Hepatocyte (in vitro differentiated cells): ENCODE data around the gene RPUSD3. TPM values are rescaled to one million over a fixed set of nuclear protein-coding genes. Genes with fewer than 3 reads are reported as not detected.

Experiments
- DNase-seq: peaks from one replicate; pipeline ENCODE4 v3.0.0-alpha.2; 2016; ENCODE audit warnings: low spot score
- H2AFZ ChIP-seq: fragments of 200-600 bp; sonication (generic); 2 replicates; pipeline ENCODE4 v1.6.0; 2016; ENCODE audit warnings: antibody characterized with exemption, mild to moderate bottlenecking
- H3K27ac ChIP-seq: fragments of 200-600 bp; sonication (generic); 2 replicates; pipeline ENCODE4 v1.5.1; 2016; ENCODE audit warnings: mild to moderate bottlenecking
- H3K27me3 ChIP-seq: fragments of 200-600 bp; sonication (generic); 2 replicates; pipeline ENCODE4 v1.6.1; 2016
- H3K36me3 ChIP-seq: fragments of 200-600 bp; sonication (generic); replicated peaks from 2 replicates; pipeline ENCODE4 v1.5.1; 2016; ENCODE audit warnings: low read depth; ENCODE audit not compliant: insufficient read depth
- H3K4me1 ChIP-seq: fragments of 200-600 bp; sonication (generic); 2 replicates; pipeline ENCODE4 v1.5.1; 2016; ENCODE audit warnings: mild to moderate bottlenecking, moderate library complexity; ENCODE audit not compliant: insufficient read depth
- H3K4me2 ChIP-seq: fragments of 200-600 bp; sonication (generic); 2 replicates; pipeline ENCODE4 v1.6.0; 2016
- H3K4me3 ChIP-seq: fragments of 200-600 bp; sonication (generic); 2 replicates; pipeline ENCODE4 v1.5.1; 2016; ENCODE audit warnings: mild to moderate bottlenecking
- H3K79me2 ChIP-seq: fragments of 200-600 bp; sonication (generic); 2 replicates; pipeline ENCODE4 v1.6.0; 2017; ENCODE audit warnings: mild to moderate bottlenecking
- H3K9me2 ChIP-seq: fragments of 200-600 bp; sonication (generic); replicated peaks from 2 replicates; pipeline ENCODE4 v1.6.0; 2017; ENCODE audit warnings: mild to moderate bottlenecking; ENCODE audit not compliant: insufficient read depth
- H3K9me3 ChIP-seq: fragments of 200-600 bp; sonication (generic); 2 replicates; pipeline ENCODE4 v1.5.1; 2016; ENCODE audit warnings: low read depth, mild to moderate bottlenecking
- H4K20me1 ChIP-seq: fragments of 200-600 bp; sonication (generic); 2 replicates; pipeline ENCODE4 v1.6.0; 2016; ENCODE audit warnings: mild to moderate bottlenecking; ENCODE audit not compliant: insufficient read depth, poor library complexity, severe bottlenecking
- EZH2 ChIP-seq: fragments of 200-600 bp; sonication (generic); IDR thresholded peaks from 2 replicates; pipeline ENCODE4 v1.6.1; 2016; ENCODE audit warnings: antibody characterized with exemption, mild to moderate bottlenecking, borderline replicate concordance
- EZH2phosphoT487 ChIP-seq: fragments of 200-600 bp; sonication (generic); IDR thresholded peaks from one replicate; pipeline ENCODE4 v1.6.1; 2018; ENCODE audit warnings: antibody characterized with exemption, mild to moderate bottlenecking, low read depth, moderate library complexity; ENCODE audit not compliant: unreplicated experiment, severe bottlenecking
- WGBS: methylation state at CpG from one replicate; pipeline ENCODE4 v1.1.6; 2016; ENCODE audit warnings: low lambda C conversion rate; ENCODE audit errors: missing lambda C conversion rate; 5-methylcytosine and 5-hydroxymethylcytosine counted together
- polyA plus RNA-seq: library from polyadenylated mRNA; unstranded; fragments of >200 nt; fragmentation: Nextera tagmentation; extraction: Ambion mirVana; gene quantifications from 2 replicates; pipeline ENCODE4 v1.2.1, GENCODE V29; 2016
- total RNA-seq: library from RNA; depleted of rRNA; stranded (reverse); fragments of >200 nt; gene quantifications from 2 replicates; pipeline ENCODE4 v1.2.3, GENCODE V29; 2014
- TF ChIP-seq, protein P1 (sequence below): fragments of 200-600 bp; sonication (generic); IDR thresholded peaks from 2 replicates; pipeline ENCODE4 v1.5.1; 2016; ENCODE audit warnings: antibody characterized with exemption, mild to moderate bottlenecking; ENCODE audit not compliant: poor library complexity

RPUSD3 gene
- total and polyA plus RNA-seq, 2 experiments from 2014 or later, result 37.4 to 74.7 TPM

DNA sequence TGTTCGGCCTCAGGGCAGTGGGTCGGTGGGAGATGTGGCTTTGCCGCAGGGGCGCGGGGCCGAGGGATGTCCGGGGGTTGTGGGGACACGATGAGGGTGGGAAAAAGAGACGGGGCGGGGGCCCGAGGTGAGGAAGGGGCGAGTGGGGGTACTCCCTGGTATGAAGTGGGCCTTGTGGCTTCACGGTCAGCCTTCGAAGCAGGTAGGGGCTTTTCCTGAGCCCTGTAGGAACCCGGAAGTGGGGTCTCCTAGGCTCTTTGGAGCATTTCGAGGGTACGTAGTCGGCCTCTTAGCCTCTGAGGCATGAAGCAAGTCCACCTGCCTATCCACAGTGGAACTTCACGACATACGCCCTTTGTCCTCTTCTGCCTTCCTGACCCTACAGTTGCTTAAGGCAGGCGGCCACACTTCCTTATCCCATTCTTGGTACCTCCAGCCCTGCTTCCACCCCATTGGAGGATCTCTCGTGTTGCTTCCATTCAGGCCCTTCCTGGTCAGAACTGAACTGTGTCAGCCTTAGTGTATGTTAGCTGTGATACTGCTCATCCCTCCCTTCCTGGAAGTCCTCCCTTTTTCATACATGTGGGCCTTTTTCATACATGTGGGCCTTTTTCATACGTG is 50.5 kb downstream of the RPUSD3 start:
- Histone ChIP-seq H3K4me3 (peak overlapping the region; percentile 81), H3K27ac (peak overlapping the region; percentile 91), H3K27me3 (no peaks in the 10 kb centered on the region), H3K4me2 (peak overlapping the region; percentile 97), H4K20me1 (peaks cover 8% of the 10 kb centered on the region), H2AFZ (peak overlapping the region; percentile 28), H3K9me2 (no peaks in the 10 kb centered on the region), H3K4me1 (peaks cover 15% of the 10 kb centered on the region), H3K36me3 (no peaks in the 10 kb centered on the region), H3K9me3 (no peaks in the 10 kb centered on the region), H3K79me2 (peaks cover 62% of the 10 kb centered on the region)
- under 1% methylated on average over 15 of the region's 23 CpGs for WGBS
- TF ChIP-seq EZH2 (no peak), EZH2phosphoT487 (no peak)
- TF ChIP-seq, protein P1, sequence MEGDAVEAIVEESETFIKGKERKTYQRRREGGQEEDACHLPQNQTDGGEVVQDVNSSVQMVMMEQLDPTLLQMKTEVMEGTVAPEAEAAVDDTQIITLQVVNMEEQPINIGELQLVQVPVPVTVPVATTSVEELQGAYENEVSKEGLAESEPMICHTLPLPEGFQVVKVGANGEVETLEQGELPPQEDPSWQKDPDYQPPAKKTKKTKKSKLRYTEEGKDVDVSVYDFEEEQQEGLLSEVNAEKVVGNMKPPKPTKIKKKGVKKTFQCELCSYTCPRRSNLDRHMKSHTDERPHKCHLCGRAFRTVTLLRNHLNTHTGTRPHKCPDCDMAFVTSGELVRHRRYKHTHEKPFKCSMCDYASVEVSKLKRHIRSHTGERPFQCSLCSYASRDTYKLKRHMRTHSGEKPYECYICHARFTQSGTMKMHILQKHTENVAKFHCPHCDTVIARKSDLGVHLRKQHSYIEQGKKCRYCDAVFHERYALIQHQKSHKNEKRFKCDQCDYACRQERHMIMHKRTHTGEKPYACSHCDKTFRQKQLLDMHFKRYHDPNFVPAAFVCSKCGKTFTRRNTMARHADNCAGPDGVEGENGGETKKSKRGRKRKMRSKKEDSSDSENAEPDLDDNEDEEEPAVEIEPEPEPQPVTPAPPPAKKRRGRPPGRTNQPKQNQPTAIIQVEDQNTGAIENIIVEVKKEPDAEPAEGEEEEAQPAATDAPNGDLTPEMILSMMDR, result no peak
- DNase-seq, result peak; percentile 67

DNA sequence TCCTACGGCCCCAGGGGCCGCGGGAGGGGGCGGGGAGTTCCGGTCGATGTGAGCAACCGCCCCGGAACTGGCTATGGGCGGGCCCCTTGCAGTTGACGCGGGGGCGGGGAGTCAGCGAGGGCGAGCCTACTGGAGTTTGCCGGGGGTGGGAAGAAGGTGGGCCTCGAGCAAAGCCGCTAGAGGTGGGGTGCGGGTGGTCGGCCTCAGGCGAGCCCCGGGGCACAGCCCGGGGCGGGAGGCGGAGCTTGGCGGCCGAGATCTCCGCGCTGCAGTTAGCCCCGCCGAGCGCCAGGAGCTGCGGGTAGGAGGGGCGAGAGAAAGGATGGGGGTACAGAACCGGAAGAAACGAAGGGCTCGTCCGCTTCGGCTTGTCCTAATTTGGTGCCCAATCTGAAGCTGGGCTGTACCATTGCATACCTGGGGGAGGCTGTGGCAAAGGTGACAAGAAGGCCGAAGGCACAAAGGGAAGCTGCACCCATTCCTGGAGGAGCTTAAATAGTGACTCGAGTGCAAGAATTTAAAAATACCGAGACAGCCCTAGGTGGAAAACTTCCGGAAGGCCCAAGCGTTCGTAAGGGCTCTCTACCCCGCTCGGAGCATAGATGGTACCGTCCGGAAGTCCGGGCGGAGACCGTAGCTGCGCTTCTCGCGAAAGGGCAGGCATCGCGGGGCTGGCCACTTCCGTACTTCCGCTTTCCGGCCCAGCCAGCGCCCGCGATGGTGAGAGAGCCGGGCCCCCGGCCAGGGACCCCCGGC is 51.2 kb downstream of the RPUSD3 start, which contains the start of the genes ARPC4 and TADA3:
TSS of gene ARPC4 (plus strand) at position 678 of the 756 bp plus-strand sequence. CDS start at position 718, 40 bp downstream.
TSS of gene TADA3 (minus strand) at position 69 of the 756 bp plus-strand sequence. CDS start 1,007 bp downstream, outside the sequence.
- TF ChIP-seq EZH2phosphoT487, result no peak
- no peak for TF ChIP-seq EZH2
- TF ChIP-seq, protein P1, result no peak
- peaks cover 56% of the 10 kb centered on the region for H3K79me2 ChIP-seq

DNA sequence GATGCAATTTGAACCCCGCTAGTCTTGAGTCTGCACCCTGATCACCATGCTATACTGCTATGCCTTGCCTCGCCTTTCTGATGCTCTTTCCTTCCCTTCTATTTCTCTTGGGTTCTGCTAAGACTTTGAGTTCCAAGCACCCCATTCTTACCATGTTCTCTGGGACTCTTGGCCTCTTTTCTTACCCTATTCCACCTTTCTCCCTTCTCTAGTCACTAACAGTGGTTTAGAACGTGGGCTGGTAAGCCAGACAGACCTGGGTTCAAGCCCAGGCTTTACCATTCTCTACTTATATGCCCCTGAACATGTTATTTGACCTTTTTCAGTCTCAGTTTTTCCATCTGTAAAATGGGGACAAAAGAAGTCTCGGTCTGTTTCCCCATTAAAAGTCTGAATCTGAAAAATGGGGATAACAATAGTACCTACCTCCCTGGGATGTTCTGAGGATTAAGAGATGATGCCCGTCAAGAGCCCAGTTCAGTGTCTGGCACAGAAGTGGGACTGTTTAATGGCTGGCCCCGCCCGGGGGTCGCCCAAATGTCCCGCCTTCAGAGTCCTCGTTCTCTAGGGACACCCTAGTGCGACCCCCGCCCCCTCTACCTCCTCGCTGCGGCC is 51.9 kb downstream of the RPUSD3 start:
- no peak for TF ChIP-seq EZH2phosphoT487
- TF ChIP-seq, protein P1, result no peak
- TF ChIP-seq EZH2, result no peak
- Histone ChIP-seq H3K9me3 (no peaks in the 10 kb centered on the region), H3K4me3 (peak overlapping the region; percentile 81), H3K4me2 (peak overlapping the region; percentile 97), H2AFZ (peak overlapping the region; percentile 39), H3K9me2 (no peaks in the 10 kb centered on the region), H4K20me1 (peaks cover 4% of the 10 kb centered on the region), H3K36me3 (no peaks in the 10 kb centered on the region), H3K79me2 (peaks cover 49% of the 10 kb centered on the region), H3K27ac (peak overlapping the region; percentile 91), H3K4me1 (peaks cover 15% of the 10 kb centered on the region), H3K27me3 (no peaks in the 10 kb centered on the region)
- 21% methylated on average over 12 of the region's 14 CpGs for WGBS
- DNase-seq, result no peak

More for the DNA sequence above, 51.2 kb downstream of the RPUSD3 start, which contains the start of the genes ARPC4 and TADA3:
- Histone ChIP-seq H3K9me2 (no peaks in the 10 kb centered on the region), H3K4me3 (peak within 1 kb of the TSS; percentile 81), H2AFZ (peak within 1 kb of the TSS; percentile 39), H3K27ac (peak within 1 kb of the TSS; percentile 91), H3K9me3 (no peaks in the 10 kb centered on the region), H4K20me1 (peaks cover 8% of the 10 kb centered on the region), H3K4me2 (peak within 1 kb of the TSS; percentile 97), H3K4me1 (peaks cover 15% of the 10 kb centered on the region), H3K27me3 (no peaks in the 10 kb centered on the region), H3K36me3 (no peaks in the 10 kb centered on the region)
- peak; percentile 95 for DNase-seq
- WGBS, result 1% methylated on average over 40 of the region's 65 CpGs
